HS-5 (cell line): ENCODE results near the gene STXBP3.

ENCODE experiments used
- DNase-seq: peaks from one replicate; pipeline ENCODE4 v3.0.0-alpha.2; 2012; ENCODE audit warnings: low read depth

The STXBP3 gene

GRCh38 chr1:108842525-108843181 is 96.2 kb downstream of the STXBP3 start:
- no peak for DNase-seq

- no peak for DNase-seq
Measured at GRCh38 chr1:108843390-108844137, 97.1 kb downstream of the STXBP3 start.

GRCh38 chr1:108845446-108845845 is 99.0 kb downstream of the STXBP3 start:
- no peak for DNase-seq

GRCh38 chr1:108845991-108846390 is 99.5 kb downstream of the STXBP3 start:
- no peak for DNase-seq

GRCh38 chr1:108847494-108847893 is 101.0 kb downstream of the STXBP3 start:
- DNase-seq, result no peak

- DNase-seq, result no peak
Measured at GRCh38 chr1:108848806-108849205, 102.3 kb downstream of the STXBP3 start.

GRCh38 chr1:108850929-108851328 is 104.5 kb downstream of the STXBP3 start:
- no peak for DNase-seq

- DNase-seq, result no peak
Measured at GRCh38 chr1:108851567-108851966, 105.1 kb downstream of the STXBP3 start.

- DNase-seq, result no peak
Measured at GRCh38 chr1:108852221-108852975, 105.9 kb downstream of the STXBP3 start.

GRCh38 chr1:108854221-108855019 is 107.9 kb downstream of the STXBP3 start:
- DNase-seq, result no peak

- no peak for DNase-seq
Measured at GRCh38 chr1:108856994-108857393, 110.5 kb downstream of the STXBP3 start, which contains the start of gene AKNAD1. Gene AKNAD1 (minus strand): TSS chr1:108857094. CDS start chr1:108852664, 4,430 bp downstream.

GRCh38 chr1:108858230-108858950 is 111.9 kb downstream of the STXBP3 start:
- DNase-seq, result no peak
